T-cell (primary cell): ENCODE data around the gene PMEPA1. TPM values are rescaled to one million over a fixed set of nuclear protein-coding genes. Genes with fewer than 3 reads are reported as not detected.

ENCODE experiments used
- ATAC-seq, 4 experiments: fragments of 200-7000 bp in 3 of 4; fragments of 150-1000 bp in 1 of 4; cut with Tn5 transposase; replicated peaks in 1 of 4; 1 replicate in 3 of 4; 2 replicates in 1 of 4; pipeline ENCODE4 v1.10.0; 2021; ENCODE audit warnings: moderate library complexity in 3 of 4, mild to moderate bottlenecking in 2 of 4, moderate number of reproducible peaks in 1 of 4
- CTCF ChIA-PET, 2 donors: fragments of 300-600 bp; sonication (Branson Sonifier 250); formaldehyde crosslinking; loops; one replicate each; lab custom pipeline; 2022; ENCODE audit warnings: antibody characterized with exemption in 2 of 2; lab: Charles Lee
- POLR2A ChIA-PET, 2 donors: fragments of 300-600 bp; sonication (Branson Sonifier 250); formaldehyde crosslinking; loops; one replicate each; lab custom pipeline; 2022; ENCODE audit warnings: antibody characterized with exemption in 2 of 2; lab: Charles Lee
- DNase-seq, 35 experiments: peaks; one replicate each; pipeline versions ENCODE4 v3.0.0 to v3.0.0-alpha.2; 2013 to 2023
- H3K27ac ChIP-seq: one replicate; pipeline ENCODE4 v1.5.1; 2013; ENCODE audit warnings: low read length
- H3K27me3 ChIP-seq, 2 experiments: replicated peaks in 1 of 2; 1 replicate in 1 of 2; 2 replicates in 1 of 2; pipeline versions ENCODE4 v1.6.1 to v1.7.0; 2013; ENCODE audit warnings: low read length in 1 of 2, mixed read lengths in 1 of 2; ENCODE audit not compliant: control insufficient read depth in 2 of 2, insufficient read depth in 2 of 2; ENCODE audit errors: extremely low read depth in 1 of 2
- H3K36me3 ChIP-seq, 2 donors: 1 replicate in 1 of 2; 2 replicates in 1 of 2; pipeline versions ENCODE4 v1.6.1 to v1.7.0; 2013; ENCODE audit warnings: low read length in 1 of 2; ENCODE audit not compliant: control insufficient read depth in 2 of 2, insufficient read depth in 1 of 2; ENCODE audit errors: extremely low read depth in 1 of 2
- H3K4me1 ChIP-seq, 2 experiments: 1 replicate in 1 of 2; 2 replicates in 1 of 2; pipeline versions ENCODE4 v1.6.1 to v1.7.0; 2013; ENCODE audit warnings: low read length in 2 of 2, mixed read lengths in 1 of 2; ENCODE audit not compliant: insufficient read depth in 2 of 2, control insufficient read depth in 1 of 2; ENCODE audit errors: extremely low read depth in 1 of 2
- H3K4me3 ChIP-seq, 2 donors: 1 replicate in 1 of 2; 2 replicates in 1 of 2; pipeline versions ENCODE4 v1.5.1 to v1.7.0; 2013; ENCODE audit warnings: mild to moderate bottlenecking in 2 of 2, low read length in 1 of 2, moderate library complexity in 1 of 2; ENCODE audit not compliant: control insufficient read depth in 1 of 2; ENCODE audit errors: extremely low read depth in 1 of 2
- H3K9me3 ChIP-seq: 2 replicates; pipeline ENCODE4 v1.7.0; 2013
- H3K27ac Mint-ChIP-seq, 2 donors: one replicate each; pipeline ENCODE4 v1.8.0; 2020 to 2021; ENCODE audit warnings: mild to moderate bottlenecking in 2 of 2, mixed read lengths in 2 of 2
- H3K27me3 Mint-ChIP-seq, 2 donors: one replicate each; pipeline ENCODE4 v1.8.0; 2021 to 2022; ENCODE audit warnings: mixed read lengths in 2 of 2
- H3K36me3 Mint-ChIP-seq: one replicate; pipeline ENCODE4 v1.8.0; 2021; ENCODE audit warnings: mixed read lengths
- H3K4me1 Mint-ChIP-seq, 3 donors: one replicate each; pipeline ENCODE4 v1.8.0; 2020 to 2022; ENCODE audit warnings: mixed read lengths in 3 of 3, mild to moderate bottlenecking in 1 of 3
- H3K4me3 Mint-ChIP-seq, 3 donors: one replicate each; pipeline ENCODE4 v1.8.0; 2020 to 2022; ENCODE audit warnings: mild to moderate bottlenecking in 3 of 3, mixed read lengths in 3 of 3, moderate library complexity in 3 of 3
- H3K9me3 Mint-ChIP-seq, 3 donors: one replicate each; pipeline ENCODE4 v1.8.0; 2020 to 2022; ENCODE audit warnings: mixed read lengths in 3 of 3
- WGBS: methylation state at CpG from one replicate; pipeline ENCODE4 v1.1.5; 2013; ENCODE audit warnings: missing lambda C conversion rate; ENCODE audit not compliant: insufficient coverage; 5-methylcytosine and 5-hydroxymethylcytosine counted together
- total RNA-seq, 35 experiments: library from RNA in 6 of 35; stranded (reverse) in 6 of 35; fragments of 120-200 nt in 1 of 35; gene quantifications; one replicate each; pipeline versions ENCODE4 v1.2.1 to v1.2.4 and lab custom pipeline; 2013 to 2026

Gene PMEPA1
- total RNA-seq, 5 donors from 2014 or later (not counting 1 experiment from before 2014, with no cell fraction given): 6.0 to 30.4 (median 21.7) TPM

DNA sequence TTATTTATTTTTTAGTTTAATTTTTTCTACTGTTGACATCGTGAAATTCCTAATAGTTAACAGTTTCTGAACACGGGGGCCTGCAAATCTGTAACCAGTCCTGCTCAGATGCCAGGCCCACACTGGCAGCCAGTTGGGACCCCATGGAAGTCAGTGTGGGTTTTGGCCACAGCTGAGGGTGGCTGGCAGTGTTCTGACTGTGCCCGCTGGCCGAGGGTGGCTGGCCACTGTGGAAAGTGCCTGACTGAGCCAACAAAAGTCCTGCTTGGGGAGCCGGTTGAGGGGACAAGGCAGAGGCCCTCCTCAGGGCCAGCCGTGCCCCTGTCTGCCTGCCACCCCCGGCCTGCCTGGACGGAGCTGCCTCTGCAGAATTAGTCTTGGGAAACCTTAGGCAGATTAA lies 4.1 kb upstream of the PMEPA1 start:
- Mint-ChIP-seq H3K27ac (no peak overlapping the region), H3K27me3 (peaks cover 0 to 7% of the 10 kb centered on the region in 2 donors), H3K9me3 (no peaks in the 10 kb centered on the region), H3K36me3 (no peaks in the 10 kb centered on the region), H3K4me1 (peaks cover 16 to 37% (median 32%) of the 10 kb centered on the region in 3 donors), H3K4me3 (no peak overlapping the region)
- ChIA-PET POLR2A (no interaction called here), CTCF (no interaction called here)
- Histone ChIP-seq H3K4me1 (peaks cover 8 to 28% of the 10 kb centered on the region in 2 experiments), H3K9me3 (no peaks in the 10 kb centered on the region), H3K4me3 (no peak overlapping the region), H3K36me3 (no peaks in the 10 kb centered on the region), H3K27me3 (peaks cover 0 to 35% of the 10 kb centered on the region in 2 experiments), H3K27ac (no peak overlapping the region)
- ATAC-seq (no peak), DNase-seq (no peak)
- WGBS: 86% methylated on average over 3 of the region's 8 CpGs

DNA sequence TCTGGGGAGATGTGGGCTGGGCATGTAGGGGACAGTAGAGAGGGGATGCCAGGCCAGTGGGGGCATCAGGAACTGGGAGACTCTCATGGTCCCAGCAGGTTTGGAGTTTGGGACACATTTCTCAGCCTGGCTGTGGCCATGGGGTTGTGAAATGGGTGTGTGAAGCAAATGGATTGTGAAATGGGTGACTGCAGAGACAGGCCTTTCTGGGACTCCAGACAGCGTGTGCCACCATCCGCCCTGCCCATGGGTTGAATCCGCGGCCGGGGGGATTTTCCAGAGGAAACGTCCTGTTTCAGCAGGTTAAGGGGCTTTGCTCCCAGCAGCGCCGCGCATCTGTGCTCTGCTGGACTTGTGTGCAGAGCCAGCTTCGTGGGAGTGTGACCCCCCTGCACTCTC lies 3.7 kb upstream of the PMEPA1 start:
- Mint-ChIP-seq H3K36me3 (no peaks in the 10 kb centered on the region), H3K27me3 (peaks cover 0 to 7% of the 10 kb centered on the region in 2 donors), H3K4me1 (peaks cover 17 to 37% (median 33%) of the 10 kb centered on the region in 3 donors), H3K9me3 (no peaks in the 10 kb centered on the region), H3K27ac (no peak overlapping the region), H3K4me3 (no peak overlapping the region)
- Histone ChIP-seq H3K9me3 (no peaks in the 10 kb centered on the region), H3K4me3 (no peak overlapping the region), H3K27me3 (peaks cover 0 to 39% of the 10 kb centered on the region in 2 experiments), H3K36me3 (no peaks in the 10 kb centered on the region), H3K27ac (no peak overlapping the region), H3K4me1 (peaks cover 10 to 28% of the 10 kb centered on the region in 2 experiments)
- ATAC-seq (no peak), DNase-seq (no peak)
- POLR2A ChIA-PET: no interaction called here
- 94% methylated on average over 7 of the region's 10 CpGs for WGBS
- CTCF ChIA-PET: interaction anchor here (0.6 to 0.7 kb wide), 2 partner anchors 119 to 1246 kb away, joined by 3 to 5 read pairs; no protein-coding TSS in a partner anchor

DNA sequence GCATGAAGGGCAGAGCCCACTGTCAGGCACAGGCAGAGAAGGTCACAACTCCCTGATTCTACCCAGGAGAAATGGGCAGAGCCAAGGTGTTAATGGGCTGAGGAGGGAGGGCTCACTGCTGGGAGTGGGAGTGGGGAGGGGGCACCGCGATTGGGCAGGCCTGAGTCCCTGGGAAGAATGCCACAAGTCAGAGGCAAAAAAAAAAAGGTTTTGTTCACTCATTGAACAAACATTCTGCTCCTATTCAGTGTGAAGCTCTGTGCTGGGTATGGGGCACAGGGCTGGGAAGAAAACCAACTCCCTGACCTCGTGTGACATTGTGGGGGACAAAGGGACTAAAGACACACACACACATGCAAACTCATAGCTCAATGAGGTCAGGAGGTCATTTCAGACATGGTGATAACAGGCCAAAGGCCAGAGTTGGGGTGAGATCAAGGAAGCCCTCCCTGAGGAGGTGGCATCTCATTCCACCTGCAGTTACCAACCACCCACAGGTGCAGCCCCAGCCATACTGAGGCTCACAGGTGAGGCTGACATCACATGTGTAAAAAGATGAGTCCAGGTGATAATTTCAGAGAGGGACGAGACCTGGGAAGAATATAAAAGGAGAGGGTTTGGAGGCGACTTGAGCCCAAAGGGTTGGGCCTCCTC lies 3.2 kb upstream of the PMEPA1 start:
- no peaks in the 10 kb centered on the region for H3K9me3 ChIP-seq
- Mint-ChIP-seq H3K9me3 (no peaks in the 10 kb centered on the region), H3K36me3 (no peaks in the 10 kb centered on the region), H3K4me3 (no peak overlapping the region), H3K27ac (peak overlapping the region in 1 of 2 donors; percentile 31), H3K27me3 (peaks cover 0 to 7% of the 10 kb centered on the region in 2 donors), H3K4me1 (peaks cover 20 to 39% (median 38%) of the 10 kb centered on the region in 3 donors)
- no peaks in the 10 kb centered on the region for H3K36me3 ChIP-seq
- POLR2A ChIA-PET: no interaction called here
- H3K4me1 ChIP-seq: peaks cover 10 to 30% of the 10 kb centered on the region in 2 experiments
- CTCF ChIA-PET: interaction anchor here (0.6 to 0.7 kb wide), 2 partner anchors 118 to 1245 kb away, joined by 3 to 5 read pairs; no protein-coding TSS in a partner anchor
- no peak for DNase-seq
- H3K4me3 ChIP-seq: no peak overlapping the region
- H3K27ac ChIP-seq: no peak overlapping the region
- 81% methylated on average over 2 of the region's 5 CpGs for WGBS
- no peak for ATAC-seq
- H3K27me3 ChIP-seq: peaks cover 0 to 44% of the 10 kb centered on the region in 2 experiments

DNA sequence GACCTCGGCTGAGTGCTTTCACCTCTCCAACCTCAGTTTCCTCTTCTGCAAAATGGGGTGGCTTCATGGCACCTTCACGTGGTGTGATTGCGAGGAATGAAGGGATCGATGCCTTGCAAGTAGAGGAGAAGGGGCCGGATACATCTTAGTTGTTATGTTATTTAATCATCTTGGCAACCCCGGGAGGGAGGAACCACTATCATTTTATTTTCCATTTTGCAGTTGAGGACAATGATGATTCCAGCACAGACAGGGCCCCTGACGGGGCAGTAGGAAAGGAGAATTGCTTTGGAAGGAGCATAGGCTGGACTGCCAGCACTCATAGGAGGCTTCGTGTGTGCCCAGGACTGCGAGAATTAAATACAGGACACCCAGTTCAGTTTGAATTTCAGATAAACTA lies 2.5 kb upstream of the PMEPA1 start:
- H3K27ac Mint-ChIP-seq: no peak overlapping the region
- H3K4me1 ChIP-seq: peaks cover 10 to 32% of the 10 kb centered on the region in 2 experiments
- no peak overlapping the region for H3K4me3 ChIP-seq
- no peaks in the 10 kb centered on the region for H3K9me3 Mint-ChIP-seq
- no peak for DNase-seq
- H3K27me3 Mint-ChIP-seq: peaks cover 0 to 7% of the 10 kb centered on the region in 2 donors
- no peaks in the 10 kb centered on the region for H3K9me3 ChIP-seq
- H3K36me3 Mint-ChIP-seq: no peaks in the 10 kb centered on the region
- no peak for ATAC-seq
- H3K4me3 Mint-ChIP-seq: peak overlapping the region in 2 of 3 donors; percentile 14 to 29
- H3K27ac ChIP-seq: no peak overlapping the region
- H3K27me3 ChIP-seq: peaks cover 0 to 43% of the 10 kb centered on the region in 2 experiments
- H3K36me3 ChIP-seq: no peaks in the 10 kb centered on the region
- ChIA-PET CTCF (no interaction called here), POLR2A (interaction anchor here in 1 of 2 donors (0.6 kb wide), 1 partner anchor 174 kb away, joined by 3 read pairs; no protein-coding TSS in a partner anchor)
- no CpG with 5 or more reads among the region's 9 CpGs for whole genome bisulfite sequencing
- H3K4me1 Mint-ChIP-seq: peaks cover 25 to 42% (median 40%) of the 10 kb centered on the region in 3 donors

DNA sequence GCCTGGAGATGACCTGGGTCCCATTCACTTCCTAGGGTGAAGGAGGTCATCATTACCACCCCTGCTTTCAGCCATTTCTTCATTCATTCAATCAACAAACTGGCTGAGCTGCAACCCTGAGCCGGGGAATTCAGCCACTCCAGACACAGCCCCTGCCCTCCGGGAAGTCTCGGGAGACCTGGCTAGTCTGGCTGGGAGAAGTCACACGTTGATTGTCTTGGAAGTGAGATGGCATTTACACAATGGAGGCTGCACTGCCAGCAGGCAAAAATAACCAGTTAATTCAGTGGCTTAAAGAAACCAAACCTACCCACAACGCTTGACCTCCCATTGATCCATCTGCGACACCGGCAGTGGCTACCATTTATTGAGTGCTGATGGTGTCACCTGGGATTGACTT lies 2.0 kb upstream of the PMEPA1 start:
- H3K36me3 ChIP-seq: no peaks in the 10 kb centered on the region
- H3K4me3 ChIP-seq: no peak overlapping the region
- H3K4me3 Mint-ChIP-seq: peak overlapping the region in 2 of 3 donors; percentile 14 to 93
- H3K27me3 ChIP-seq: peaks cover 0 to 42% of the 10 kb centered on the region in 2 experiments
- peaks cover 30 to 47% (median 45%) of the 10 kb centered on the region in 3 donors for H3K4me1 Mint-ChIP-seq
- H3K4me1 ChIP-seq: peaks cover 10 to 32% of the 10 kb centered on the region in 2 experiments
- no peaks in the 10 kb centered on the region for H3K36me3 Mint-ChIP-seq
- 100% methylated on average over 2 of the region's 7 CpGs for WGBS
- CTCF ChIA-PET: interaction anchor here in 1 of 2 donors (0.6 kb wide), 1 partner anchor 1519 kb away, joined by 3 read pairs; no protein-coding TSS in a partner anchor
- POLR2A ChIA-PET: interaction anchor here in 1 of 2 donors (0.6 kb wide), 1 partner anchor 174 kb away, joined by 3 read pairs; no protein-coding TSS in a partner anchor
- no peak for DNase-seq
- H3K9me3 Mint-ChIP-seq: no peaks in the 10 kb centered on the region
- no peak for ATAC-seq
- peaks cover 0 to 7% of the 10 kb centered on the region in 2 donors for H3K27me3 Mint-ChIP-seq
- no peak overlapping the region for H3K27ac Mint-ChIP-seq
- no peaks in the 10 kb centered on the region for H3K9me3 ChIP-seq
- H3K27ac ChIP-seq: no peak overlapping the region

DNA sequence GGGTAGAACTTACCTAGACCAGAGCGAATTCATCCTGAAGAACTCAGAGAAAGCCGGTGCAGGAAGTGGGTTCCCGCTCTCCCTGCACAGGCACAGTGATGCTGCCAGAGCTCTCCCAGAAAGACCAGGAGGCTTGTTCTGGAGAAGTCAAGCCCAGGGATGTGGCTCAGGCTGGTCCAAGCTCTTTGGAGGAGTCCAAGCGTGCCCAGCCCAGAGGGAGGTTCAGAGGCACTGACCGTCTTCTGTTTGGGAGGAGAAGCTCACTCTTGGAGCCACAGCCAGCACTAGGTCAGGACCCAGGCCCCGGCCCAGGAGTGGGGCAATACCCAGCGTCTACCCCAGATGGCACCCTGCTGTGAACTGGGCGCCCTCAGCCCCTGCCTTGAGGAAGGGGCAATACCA lies 1.5 kb upstream of the PMEPA1 start:
- Mint-ChIP-seq H3K9me3 (no peaks in the 10 kb centered on the region), H3K27ac (peak overlapping the region; percentile 90 to 92), H3K27me3 (peaks cover 0 to 7% of the 10 kb centered on the region in 2 donors), H3K36me3 (no peaks in the 10 kb centered on the region), H3K4me1 (peaks cover 30 to 49% (median 48%) of the 10 kb centered on the region in 3 donors), H3K4me3 (peak overlapping the region; percentile 88 to 93 (median 89))
- Histone ChIP-seq H3K27ac (no peak overlapping the region), H3K4me3 (peak overlapping the region in 1 of 2 donors; percentile 95), H3K36me3 (no peaks in the 10 kb centered on the region), H3K27me3 (peaks cover 0 to 44% of the 10 kb centered on the region in 2 experiments), H3K9me3 (no peaks in the 10 kb centered on the region), H3K4me1 (peaks cover 10 to 32% of the 10 kb centered on the region in 2 experiments)
- WGBS: 86% methylated on average over 6 of the region's 8 CpGs
- ChIA-PET CTCF (interaction anchor here (0.5 to 0.6 kb wide), 2 partner anchors 94 to 1520 kb away, joined by 3 read pairs; no protein-coding TSS in a partner anchor), POLR2A (interaction anchor here in 1 of 2 donors (0.6 to 1.0 kb wide), 2 partner anchors 9 to 1314 kb away, joined by 3 read pairs; no protein-coding TSS in a partner anchor)
- DNase-seq: no peak
- no peak for ATAC-seq
